OCI-LY1 (cell line): ENCODE data around the gene LYPD8.

Experiments used
- EZH2 ChIP-seq: fragments of 200-600 bp; sonication (generic), shearing (Covaris generic); IDR thresholded peaks from 2 replicates; pipeline ENCODE4 v1.8.0; 2017; ENCODE audit warnings: borderline replicate concordance, mixed run types, mild to moderate bottlenecking, antibody characterized with exemption, low read length, moderate library complexity, mixed read lengths
- TF ChIP-seq, protein P1 (sequence below): fragments of 200-600 bp; sonication (generic), shearing (Covaris generic); IDR thresholded peaks from 2 replicates; pipeline ENCODE4 v1.5.1; 2017; ENCODE audit warnings: mild to moderate bottlenecking, antibody characterized with exemption, low read length, moderate library complexity, mixed read lengths

DNA sequence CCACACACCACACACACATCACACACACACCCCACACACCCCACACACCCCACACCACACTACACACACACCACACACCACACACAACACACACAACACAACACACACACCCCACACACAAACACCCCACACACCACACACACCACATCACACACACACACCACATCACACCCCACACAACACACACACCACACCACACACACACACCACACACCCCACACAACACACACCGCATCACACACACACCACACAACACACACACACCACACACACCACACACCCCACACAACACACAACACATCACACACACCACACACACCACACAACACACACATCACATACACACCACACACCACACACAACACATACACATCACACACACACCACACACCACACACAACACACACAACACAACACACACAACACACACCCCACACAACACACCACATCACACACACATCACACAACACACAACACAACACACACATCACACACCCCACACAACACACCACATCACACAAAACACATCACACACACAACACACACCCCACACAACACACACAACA is 2.4 kb downstream of the LYPD8 start:
- no peak for TF ChIP-seq EZH2
- TF ChIP-seq, protein P1, sequence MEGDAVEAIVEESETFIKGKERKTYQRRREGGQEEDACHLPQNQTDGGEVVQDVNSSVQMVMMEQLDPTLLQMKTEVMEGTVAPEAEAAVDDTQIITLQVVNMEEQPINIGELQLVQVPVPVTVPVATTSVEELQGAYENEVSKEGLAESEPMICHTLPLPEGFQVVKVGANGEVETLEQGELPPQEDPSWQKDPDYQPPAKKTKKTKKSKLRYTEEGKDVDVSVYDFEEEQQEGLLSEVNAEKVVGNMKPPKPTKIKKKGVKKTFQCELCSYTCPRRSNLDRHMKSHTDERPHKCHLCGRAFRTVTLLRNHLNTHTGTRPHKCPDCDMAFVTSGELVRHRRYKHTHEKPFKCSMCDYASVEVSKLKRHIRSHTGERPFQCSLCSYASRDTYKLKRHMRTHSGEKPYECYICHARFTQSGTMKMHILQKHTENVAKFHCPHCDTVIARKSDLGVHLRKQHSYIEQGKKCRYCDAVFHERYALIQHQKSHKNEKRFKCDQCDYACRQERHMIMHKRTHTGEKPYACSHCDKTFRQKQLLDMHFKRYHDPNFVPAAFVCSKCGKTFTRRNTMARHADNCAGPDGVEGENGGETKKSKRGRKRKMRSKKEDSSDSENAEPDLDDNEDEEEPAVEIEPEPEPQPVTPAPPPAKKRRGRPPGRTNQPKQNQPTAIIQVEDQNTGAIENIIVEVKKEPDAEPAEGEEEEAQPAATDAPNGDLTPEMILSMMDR = no peak
